Colon (tissue), 2 donors: ENCODE measurements around the gene JPH3.
"Not testable (repeated sequence)": the region's sequence is repeated elsewhere in the genome, so short reads cannot be mapped to it uniquely, and the experiment has no call there.

Experiments
- FAIRE-seq: peaks from 2 replicates; lab custom pipeline; 2012; peaks lifted over from hg19 to GRCh38; lab: Jason Lieb, UNC
- donor health status: control.
- donor health status: control.

JPH3 gene

DNA sequence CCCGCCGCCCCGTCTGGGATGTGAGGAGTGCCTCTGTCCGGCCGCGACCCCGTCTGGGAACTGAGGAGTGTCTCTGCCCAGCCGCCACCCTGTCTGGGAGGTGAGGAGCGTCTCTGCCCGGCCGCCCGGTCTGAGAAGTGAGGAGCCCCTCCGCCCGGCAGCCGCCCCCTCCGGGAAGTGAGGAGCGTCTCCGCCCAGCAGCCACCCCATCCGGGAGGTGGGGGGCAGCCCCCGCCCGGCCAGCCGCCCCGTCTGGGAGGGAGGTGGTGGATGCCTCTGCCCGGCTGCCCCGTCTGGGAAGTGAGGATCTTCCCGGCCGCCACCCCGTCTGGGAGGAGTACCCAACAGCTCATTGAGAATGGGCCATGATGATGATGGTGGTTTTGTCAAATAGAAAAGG lies 116.5 kb downstream of the JPH3 start:
- not testable (repeated sequence) for FAIRE-seq

DNA sequence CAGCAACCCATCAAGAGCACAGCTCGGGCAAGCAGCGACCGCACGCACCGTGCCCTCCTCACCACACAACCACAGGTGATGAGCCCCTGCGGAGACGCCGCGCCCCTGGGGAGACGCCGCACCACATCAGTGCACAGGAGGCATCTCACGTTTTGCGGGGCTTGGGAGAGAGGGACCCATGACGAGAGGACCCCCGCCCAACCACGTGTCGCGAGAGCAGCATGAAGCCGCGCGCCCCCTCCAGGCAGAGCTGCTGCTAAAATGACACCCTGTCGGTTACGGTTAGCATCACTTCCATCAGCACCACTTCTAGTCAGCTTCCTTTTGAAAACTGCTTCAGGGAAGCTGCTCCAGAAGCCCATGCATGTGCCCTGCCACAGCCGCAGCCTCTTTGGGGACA lies 118.1 kb downstream of the JPH3 start:
- FAIRE-seq, result no peak

DNA sequence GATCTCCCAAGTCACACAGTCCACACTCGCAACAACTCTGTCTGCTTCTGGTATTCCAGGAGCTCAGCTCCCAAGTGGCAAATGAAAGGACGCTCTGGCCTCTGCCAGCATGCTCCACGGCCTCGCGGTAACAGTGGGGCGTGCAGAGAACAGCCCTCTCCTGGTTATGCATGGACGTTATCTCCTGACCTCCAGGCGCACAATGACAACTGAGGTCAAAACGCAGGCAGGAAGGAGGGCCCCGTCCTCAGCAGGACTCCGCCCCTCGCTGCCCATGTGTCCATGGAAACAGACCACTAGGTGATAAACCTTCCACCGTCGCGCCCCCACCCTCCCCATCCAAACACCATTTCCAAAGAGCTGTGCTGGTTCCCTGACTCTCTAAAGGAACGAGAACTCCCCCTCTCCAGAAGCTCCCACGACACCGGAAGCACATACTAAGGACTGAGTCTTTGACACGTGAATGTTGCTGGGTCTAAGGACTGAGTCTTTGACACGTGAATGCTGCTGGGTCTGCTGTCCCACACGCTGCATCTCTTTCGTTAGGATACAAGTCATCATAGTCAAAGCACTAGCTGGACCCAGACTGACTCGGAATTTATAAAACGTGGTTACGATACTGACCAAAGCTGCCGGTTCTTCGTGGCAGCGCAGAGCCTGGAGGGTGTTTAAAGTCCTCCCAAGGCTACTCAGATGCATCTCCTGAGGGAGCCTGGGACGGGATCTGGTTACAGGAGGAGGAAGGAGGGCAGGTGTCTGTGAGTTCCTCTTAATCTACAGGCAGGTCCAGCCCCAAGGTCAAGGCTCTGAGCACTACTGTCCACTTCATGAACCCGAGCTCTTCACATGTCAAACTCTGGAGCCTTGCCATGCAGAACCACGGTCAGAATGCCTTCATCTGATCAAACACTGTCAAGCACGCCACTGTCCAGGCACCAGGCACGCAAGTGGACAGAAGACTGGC lies 119.6 kb downstream of the JPH3 start:
- no peak for FAIRE-seq

GRCh38 chr16:87722590-87723225 lies 120.4 kb downstream of the JPH3 start:
- no peak for FAIRE-seq

DNA sequence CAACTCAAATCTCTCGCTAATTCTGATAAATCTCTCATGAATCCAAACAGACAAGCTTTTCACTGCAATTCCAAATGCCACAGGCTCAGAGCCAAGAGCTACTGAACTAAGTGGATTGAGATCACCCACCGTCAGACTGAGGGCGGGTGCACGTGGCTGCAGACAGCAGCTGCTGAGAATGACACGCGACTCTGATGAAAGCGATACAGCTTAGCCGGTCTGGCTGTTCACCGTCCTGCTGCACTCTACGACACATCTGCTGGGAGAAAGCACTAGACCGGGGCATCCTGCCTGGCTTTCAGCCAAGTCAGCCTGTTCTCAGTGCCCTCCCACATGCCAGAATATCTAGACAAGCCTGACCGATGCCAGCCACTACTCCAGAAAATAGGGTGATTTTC lies 120.9 kb downstream of the JPH3 start:
- no peak for FAIRE-seq

DNA sequence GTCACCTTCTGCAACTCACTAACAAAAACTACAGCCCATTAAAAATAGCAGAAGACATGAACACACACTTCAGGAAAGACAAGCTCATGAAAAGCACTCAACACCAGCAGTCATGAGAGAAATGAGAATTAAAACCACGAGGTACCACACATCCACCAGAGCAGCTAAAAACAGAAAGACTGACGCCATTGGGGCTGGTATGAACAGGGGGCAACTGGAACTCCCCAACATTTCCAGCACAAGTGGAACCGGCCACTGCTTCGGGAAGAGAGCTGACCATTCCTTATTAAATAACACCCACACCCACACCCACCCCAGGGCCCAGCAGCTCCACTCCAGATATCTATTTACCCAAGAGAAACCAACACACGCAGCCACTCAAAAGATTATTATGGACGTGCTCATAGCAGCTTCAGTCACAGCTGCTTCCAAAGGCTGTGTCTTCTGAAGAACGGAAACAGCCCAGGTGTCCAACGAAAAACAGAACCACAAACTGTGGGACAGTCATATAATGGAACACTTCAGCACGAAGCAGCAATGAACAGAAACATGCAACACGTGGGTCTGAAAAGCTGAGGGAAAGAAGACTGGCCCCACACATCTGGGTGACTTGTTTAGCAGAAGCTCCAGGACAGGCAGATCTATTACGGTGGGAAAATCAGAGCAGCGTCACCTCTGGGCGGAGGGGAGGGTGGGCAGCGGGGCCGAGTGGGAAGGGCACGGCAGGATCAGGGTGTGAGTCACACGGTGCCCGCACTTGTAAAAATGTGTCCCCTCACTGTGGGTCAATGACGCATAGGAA lies 122.4 kb downstream of the JPH3 start:
- FAIRE-seq, result no peak

DNA sequence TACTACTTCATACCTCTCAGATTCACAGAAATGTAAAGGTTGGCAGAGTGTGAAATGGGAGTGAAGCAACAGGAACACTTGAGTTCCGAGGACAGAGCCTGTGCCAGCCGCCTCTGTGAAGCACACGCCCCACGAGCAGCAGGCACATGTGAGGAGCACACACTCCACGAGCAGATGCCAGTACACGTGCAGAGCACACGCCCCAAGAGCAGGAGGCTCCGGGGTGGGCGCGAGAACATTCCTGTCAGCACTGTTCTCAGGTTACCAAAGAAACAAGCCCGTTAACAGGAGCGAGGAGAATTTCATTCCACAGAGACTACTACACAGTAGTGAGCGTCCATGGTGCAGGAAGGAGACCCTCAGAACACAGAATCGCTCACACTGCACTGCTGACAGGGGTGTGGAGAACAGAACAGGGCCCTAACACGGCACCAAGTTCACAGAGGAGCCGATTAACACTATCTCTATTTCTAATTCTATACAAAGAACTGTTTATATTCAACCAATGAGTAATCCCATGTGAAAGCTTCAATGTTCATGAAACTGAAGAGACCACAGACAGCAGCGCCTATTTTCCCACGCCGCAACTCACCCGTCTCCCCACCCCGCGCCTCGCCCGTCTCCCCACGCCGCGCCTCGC lies 123.4 kb downstream of the JPH3 start:
- no peak for FAIRE-seq

DNA sequence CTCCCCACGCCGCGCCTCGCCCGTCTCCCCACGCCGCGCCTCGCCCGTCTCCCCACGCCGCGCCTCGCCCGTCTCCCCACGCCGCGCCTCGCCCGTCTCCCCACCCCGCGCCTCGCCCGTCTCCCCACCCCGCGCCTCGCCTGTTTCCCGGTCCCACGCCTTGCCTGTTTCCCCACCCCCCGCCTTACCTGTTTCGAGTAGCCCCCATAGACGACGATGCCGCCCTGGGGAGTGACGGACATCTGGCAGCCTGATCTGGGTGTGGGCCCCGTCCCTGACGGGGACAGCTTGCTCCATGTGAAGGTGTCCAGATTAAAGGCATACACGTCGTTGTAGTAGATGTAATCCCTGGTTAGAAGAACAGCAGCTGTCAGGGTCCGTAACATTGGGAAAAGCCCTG lies 124.3 kb downstream of the JPH3 start:
- not testable (repeated sequence) for FAIRE-seq

GRCh38 chr16:87727346-87727745 lies 125.0 kb downstream of the JPH3 start:
- no peak for FAIRE-seq

GRCh38 chr16:87728026-87728425 lies 125.7 kb downstream of the JPH3 start:
- FAIRE-seq, result no peak

GRCh38 chr16:87729266-87729954 lies 127.1 kb downstream of the JPH3 start:
- FAIRE-seq, result no peak

DNA sequence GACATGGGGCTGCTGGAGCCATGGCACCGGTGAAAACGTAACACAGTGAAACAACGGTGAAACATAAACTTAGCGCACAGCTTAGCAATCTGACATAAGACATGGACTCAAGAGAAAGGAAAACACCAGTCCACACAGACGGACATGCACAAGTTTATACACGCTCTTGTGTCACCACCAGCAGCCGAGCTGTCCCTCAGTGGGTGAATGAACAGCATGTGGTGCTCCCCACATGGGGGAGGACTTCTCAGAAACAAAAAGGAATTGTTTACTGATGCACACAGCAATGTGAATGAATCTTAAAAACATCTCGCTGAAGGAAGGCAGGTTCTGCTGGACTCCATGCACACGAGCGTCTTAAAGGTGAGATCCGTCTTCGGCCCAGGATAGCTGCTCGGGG lies 129.3 kb downstream of the JPH3 start:
- FAIRE-seq, result no peak

DNA sequence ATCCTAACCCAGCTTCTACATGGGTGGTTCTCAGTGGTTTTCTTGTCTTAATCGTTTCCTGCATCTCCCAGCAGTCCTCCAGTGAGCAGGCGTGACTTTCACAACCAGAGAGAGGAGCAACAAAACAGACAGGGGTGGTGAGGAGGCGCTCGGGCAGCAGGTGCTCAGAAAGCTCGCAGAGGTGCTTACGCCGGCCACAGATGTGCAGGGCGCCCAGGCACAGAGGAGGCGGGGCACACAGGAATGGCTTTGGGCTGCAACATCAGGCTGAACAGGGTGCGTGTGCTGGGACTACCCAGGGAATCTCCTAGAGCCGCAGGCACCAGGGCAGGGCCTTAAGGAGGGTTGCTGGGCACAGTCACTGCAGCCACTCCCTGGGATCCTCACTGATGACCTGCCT lies 130.9 kb downstream of the JPH3 start:
- FAIRE-seq, result no peak

GRCh38 chr16:87734644-87735043 lies 132.3 kb downstream of the JPH3 start:
- FAIRE-seq, result no peak

DNA sequence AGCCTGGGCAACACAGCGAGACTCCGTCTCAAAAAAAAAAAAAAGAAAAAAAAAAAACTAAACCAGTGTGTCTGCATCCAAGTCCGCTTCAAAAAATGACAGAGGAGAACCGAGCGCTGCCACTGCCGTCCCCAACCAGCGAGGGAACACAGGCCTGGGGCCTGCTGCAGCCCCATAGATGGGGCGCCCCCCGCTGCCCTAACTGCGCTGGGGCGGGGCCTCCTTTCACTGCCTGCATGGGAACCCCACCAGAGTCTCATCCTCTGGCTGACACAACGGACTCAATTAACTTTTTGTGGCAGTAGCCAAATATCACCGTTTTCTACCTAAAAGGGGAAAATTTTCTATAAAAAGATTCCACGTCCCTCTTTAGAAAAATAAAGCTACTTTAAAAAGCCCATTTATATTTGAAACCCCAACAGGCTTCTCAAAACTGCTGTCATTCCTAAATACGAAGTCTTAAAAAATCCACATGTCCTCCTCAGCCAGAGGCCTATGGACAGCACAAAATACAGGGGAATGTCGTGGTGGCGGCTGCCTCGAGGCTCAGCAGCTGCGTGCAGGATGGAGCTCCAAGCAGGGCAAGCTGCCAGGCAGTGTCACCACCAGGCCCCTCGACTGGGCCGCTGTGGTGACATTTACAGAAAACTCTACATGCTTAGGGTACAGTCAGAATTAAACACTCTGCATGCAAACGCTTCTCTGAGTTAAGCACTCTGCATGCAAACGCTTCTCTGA lies 133.1 kb downstream of the JPH3 start:
- FAIRE-seq, result no peak

DNA sequence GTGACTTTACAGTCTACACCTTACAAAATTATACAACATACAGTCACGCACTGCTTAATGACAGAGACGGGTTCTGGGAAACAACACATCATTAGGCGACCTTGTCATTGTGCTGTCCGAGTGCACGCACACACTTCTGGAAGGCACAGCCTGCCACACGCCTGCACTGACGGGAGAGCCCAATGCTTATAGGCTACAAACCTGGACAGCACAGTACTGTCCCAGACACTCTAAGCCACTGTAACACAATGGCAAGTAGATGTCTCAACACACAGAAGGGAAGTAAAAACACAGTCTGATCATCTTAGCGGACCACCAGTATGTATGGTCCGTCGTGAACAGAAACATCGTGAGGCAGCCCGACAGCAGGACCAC lies 133.7 kb downstream of the JPH3 start:
- FAIRE-seq, result no peak

DNA sequence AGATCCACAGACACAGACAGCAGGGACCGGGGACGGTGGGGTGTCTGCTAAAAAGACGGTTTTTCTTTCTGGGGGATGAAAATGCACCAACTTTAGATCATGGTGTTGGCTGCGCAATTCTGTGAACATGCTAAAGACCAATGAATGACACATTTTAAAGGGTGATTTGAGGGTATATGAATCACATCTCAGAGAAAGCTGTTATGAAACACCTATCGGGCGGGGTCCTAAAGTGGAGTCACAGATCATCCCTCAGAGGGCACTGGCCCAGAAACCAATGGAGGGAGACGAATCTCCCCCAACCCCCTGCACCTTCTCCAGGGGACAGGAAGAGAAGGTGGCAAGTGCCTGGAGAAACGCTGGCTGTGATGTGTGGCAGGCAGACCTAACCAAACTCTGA lies 137.5 kb downstream of the JPH3 start:
- no peak for FAIRE-seq

- FAIRE-seq, result no peak
Observed at GRCh38 chr16:87740441-87740840, 138.1 kb downstream of the JPH3 start.

DNA sequence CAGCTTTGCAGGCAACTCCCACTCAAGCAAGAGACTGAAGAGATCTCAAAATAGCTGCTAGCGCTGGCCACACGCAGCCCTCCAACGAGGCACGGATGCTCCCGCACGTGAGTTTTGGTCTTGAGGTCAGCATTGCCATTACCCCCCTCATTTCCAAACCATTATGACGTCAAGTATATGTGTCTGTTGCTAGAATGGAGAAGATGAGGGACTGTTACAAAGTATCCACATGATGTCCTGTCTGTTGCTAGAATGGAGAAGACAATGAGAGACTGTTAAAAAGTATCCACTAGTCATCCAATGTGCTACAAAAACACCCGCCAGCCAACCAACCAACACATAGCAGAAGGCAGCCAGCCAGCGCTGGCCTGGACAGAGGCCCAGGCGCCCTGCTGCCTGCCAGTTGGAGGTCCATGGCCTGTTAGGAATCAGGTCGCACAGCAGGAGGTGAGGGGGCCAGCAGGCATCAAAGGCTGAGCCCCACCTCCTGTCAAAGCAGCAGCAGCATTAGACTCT lies 138.7 kb downstream of the JPH3 start:
- no peak for FAIRE-seq

- no peak for FAIRE-seq
Observed at GRCh38 chr16:87741700-87742415, 139.6 kb downstream of the JPH3 start.
